Fibroblast of pulmonary artery (primary cell): Measurements from ENCODE around the gene TTLL7.

Experiments used
- DNase-seq: peaks from one replicate; pipeline ENCODE4 v3.0.0-alpha.2; 2010; ENCODE audit warnings: low read depth
- H3K4me3 ChIP-seq: replicated peaks from 2 replicates; pipeline ENCODE4 v1.5.1; 2011; ENCODE audit warnings: low read depth, mild to moderate bottlenecking, control low read depth, low read length, moderate library complexity
- TF ChIP-seq, protein P1 (sequence below): IDR thresholded peaks from 2 replicates; pipeline ENCODE4 v1.5.1; 2011; ENCODE audit warnings: mild to moderate bottlenecking, control low read depth, low read length, inconsistent platforms; ENCODE audit errors: missing control alignments

Gene TTLL7

DNA sequence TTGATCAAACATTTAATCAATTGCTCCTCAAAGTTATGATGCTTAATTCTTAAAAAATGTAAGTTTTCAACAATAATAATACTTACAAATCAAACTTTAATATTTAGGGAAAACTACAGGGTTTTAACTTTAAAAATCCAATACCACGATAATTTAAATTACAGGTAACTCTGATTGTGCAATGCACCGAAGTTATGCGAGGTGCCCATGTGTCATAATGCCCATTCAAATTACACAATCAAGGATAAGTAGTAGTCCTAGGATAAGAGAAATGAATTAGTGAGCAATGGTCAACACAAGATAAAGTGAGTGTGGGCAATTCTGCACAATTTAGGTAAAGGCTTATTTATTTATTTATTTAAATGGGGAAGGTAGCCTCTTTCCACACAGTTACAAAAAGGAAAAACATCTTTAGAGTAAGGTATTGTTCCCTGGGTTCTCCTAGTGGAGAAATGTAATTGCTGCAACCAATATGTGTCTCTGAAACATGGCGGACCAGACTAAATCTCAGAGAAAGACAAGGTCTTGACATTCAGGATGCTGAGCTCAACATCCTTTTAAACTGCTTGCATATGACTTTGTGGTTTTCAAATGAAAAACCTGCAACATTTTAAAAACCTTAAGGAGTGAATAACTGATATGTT is 164.2 kb downstream of the TTLL7 start:
- no peak overlapping the region for H3K4me3 ChIP-seq
- TF ChIP-seq, protein P1, sequence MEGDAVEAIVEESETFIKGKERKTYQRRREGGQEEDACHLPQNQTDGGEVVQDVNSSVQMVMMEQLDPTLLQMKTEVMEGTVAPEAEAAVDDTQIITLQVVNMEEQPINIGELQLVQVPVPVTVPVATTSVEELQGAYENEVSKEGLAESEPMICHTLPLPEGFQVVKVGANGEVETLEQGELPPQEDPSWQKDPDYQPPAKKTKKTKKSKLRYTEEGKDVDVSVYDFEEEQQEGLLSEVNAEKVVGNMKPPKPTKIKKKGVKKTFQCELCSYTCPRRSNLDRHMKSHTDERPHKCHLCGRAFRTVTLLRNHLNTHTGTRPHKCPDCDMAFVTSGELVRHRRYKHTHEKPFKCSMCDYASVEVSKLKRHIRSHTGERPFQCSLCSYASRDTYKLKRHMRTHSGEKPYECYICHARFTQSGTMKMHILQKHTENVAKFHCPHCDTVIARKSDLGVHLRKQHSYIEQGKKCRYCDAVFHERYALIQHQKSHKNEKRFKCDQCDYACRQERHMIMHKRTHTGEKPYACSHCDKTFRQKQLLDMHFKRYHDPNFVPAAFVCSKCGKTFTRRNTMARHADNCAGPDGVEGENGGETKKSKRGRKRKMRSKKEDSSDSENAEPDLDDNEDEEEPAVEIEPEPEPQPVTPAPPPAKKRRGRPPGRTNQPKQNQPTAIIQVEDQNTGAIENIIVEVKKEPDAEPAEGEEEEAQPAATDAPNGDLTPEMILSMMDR = no peak
- no peak for DNase-seq

DNA sequence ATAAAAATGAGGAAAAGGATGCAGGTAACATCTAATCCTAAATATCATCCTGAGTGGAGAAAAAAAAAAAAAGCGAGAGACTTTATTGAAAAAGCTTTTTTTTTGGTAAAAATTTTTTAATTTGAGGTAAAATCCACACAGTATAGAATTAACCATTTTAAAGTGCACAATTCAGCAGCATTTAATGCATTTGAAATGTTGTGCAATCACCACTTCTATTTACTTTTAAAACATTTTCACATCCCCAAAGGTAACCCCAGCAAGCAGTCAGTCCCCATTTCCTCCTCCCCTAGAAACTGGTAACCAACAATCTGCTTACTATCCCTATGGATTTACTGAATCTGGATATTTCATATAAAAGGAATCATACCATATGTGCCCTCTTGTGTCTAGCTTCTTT is 166.7 kb downstream of the TTLL7 start:
- no peak overlapping the region for H3K4me3 ChIP-seq
- DNase-seq = no peak
- TF ChIP-seq, protein P1 = no peak

- no peak overlapping the region for H3K4me3 ChIP-seq
- no peak for DNase-seq
- TF ChIP-seq, protein P1 = no peak
Observed at GRCh38 chr1:83829106-83829505, 169.8 kb downstream of the TTLL7 start.

- no peak for DNase-seq
Observed at GRCh38 chr1:83828456-83828855, 170.5 kb downstream of the TTLL7 start.

DNA sequence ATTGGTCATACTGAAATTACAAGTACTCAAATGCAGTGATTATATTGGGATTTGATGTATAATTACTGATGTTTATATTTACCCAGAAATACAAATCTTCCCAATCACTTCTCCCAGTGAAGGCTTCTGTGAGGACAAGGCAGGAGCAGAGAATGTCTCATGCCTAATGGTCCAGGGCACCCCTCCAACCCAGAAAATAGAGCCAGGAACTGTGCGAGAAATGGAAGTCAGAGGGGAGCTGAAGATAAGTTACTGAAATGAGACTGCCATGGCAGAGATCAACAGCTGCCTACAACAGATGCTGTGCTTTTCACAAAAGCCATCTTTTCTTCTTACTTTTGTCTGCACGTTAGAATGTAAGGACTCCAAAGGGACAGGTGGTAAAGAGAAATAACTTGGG is 171.2 kb downstream of the TTLL7 start:
- TF ChIP-seq, protein P1 = no peak
- no peak overlapping the region for H3K4me3 ChIP-seq
- DNase-seq = no peak

More at GRCh38 chr1:83828456-83828855, 170.5 kb downstream of the TTLL7 start:
- TF ChIP-seq, protein P1 = no peak
- no peak overlapping the region for H3K4me3 ChIP-seq

- TF ChIP-seq, protein P1 = no peak
Observed at GRCh38 chr1:83822208-83822607, 176.7 kb downstream of the TTLL7 start.

GRCh38 chr1:83819436-83819835 is 179.5 kb downstream of the TTLL7 start:
- DNase-seq = no peak
- TF ChIP-seq, protein P1 = no peak
- H3K4me3 ChIP-seq = no peak overlapping the region

More at GRCh38 chr1:83822208-83822607, 176.7 kb downstream of the TTLL7 start:
- no peak for DNase-seq
- H3K4me3 ChIP-seq = no peak overlapping the region
